PC-3 (cell line): ENCODE data around the gene HDGFL2. TPM values are rescaled to one million over a fixed set of nuclear protein-coding genes. Genes with fewer than 3 reads are reported as not detected.
A peak's percentile ranks its signal among the peaks of the same experiment; 100 is the strongest.

ENCODE experiments used
- ATAC-seq: fragments of 200-7000 bp; cut with Tn5 transposase; 2 replicates; pipeline ENCODE4 v1.9.1; 2020; ENCODE audit warnings: mild to moderate bottlenecking, moderate library complexity
- BruUV-seq: library from RNA; stranded (reverse); fragments of 400-500 nt; replicated peaks from 2 replicates; lab custom pipeline; 2021; lab: Mats Ljungman, UMichigan
- CTCF ChIA-PET: fragments of 300-600 bp; sonication (Branson Sonifier 250); formaldehyde crosslinking; loops from one replicate; lab custom pipeline; 2022; ENCODE audit warnings: antibody characterized with exemption; lab: Charles Lee
- POLR2A ChIA-PET: fragments of 300-600 bp; sonication (Branson Sonifier 250); formaldehyde crosslinking; loops from one replicate; lab custom pipeline; 2022; ENCODE audit warnings: antibody characterized with exemption; ENCODE audit not compliant: unreplicated experiment; lab: Charles Lee
- DNase-seq: peaks from one replicate; pipeline ENCODE4 v3.0.0-alpha.2; 2015
- H2AFZ ChIP-seq: fragments of 300-600 bp; sonication (generic); 2 replicates; pipeline ENCODE4 v1.6.0; 2016; ENCODE audit warnings: antibody characterized with exemption, low read length
- H3F3A ChIP-seq: fragments of 300-600 bp; sonication (generic); one replicate; pipeline ENCODE4 v1.6.0; 2017; ENCODE audit warnings: antibody characterized with exemption, low read length, control low read depth, mild to moderate bottlenecking; ENCODE audit not compliant: unreplicated experiment
- H3K27ac ChIP-seq: fragments of 300-600 bp; sonication (generic); 2 replicates; pipeline ENCODE4 v1.5.1; 2016; ENCODE audit warnings: mild to moderate bottlenecking, low read length
- H3K27me3 ChIP-seq: fragments of 300-600 bp; sonication (generic); 2 replicates; pipeline ENCODE4 v1.6.1; 2016; ENCODE audit warnings: low read length, mixed read lengths
- H3K36me3 ChIP-seq: fragments of 300-600 bp; sonication (generic); 2 replicates; pipeline ENCODE4 v1.6.1; 2016; ENCODE audit warnings: low read depth, mixed run types, low read length, mixed read lengths
- H3K4me1 ChIP-seq: fragments of 300-600 bp; sonication (generic); 2 replicates; pipeline ENCODE4 v1.5.1; 2016; ENCODE audit warnings: low read length; ENCODE audit not compliant: insufficient read depth
- H3K4me2 ChIP-seq: fragments of 300-600 bp; sonication (generic); 2 replicates; pipeline ENCODE4 v1.6.0; 2016; ENCODE audit warnings: low read length
- H3K4me3 ChIP-seq: fragments of 300-600 bp; sonication (generic); 2 replicates; pipeline ENCODE4 v1.5.1; 2016; ENCODE audit warnings: mild to moderate bottlenecking, low read length, mixed read lengths
- H3K79me2 ChIP-seq: fragments of 300-600 bp; sonication (generic); 2 replicates; pipeline ENCODE4 v1.6.1; 2017; ENCODE audit warnings: low read length, mixed read lengths
- H3K9ac ChIP-seq: fragments of 300-600 bp; sonication (generic); 2 replicates; pipeline ENCODE4 v1.6.0; 2016; ENCODE audit warnings: mild to moderate bottlenecking, low read length
- H3K9me2 ChIP-seq: fragments of 300-600 bp; sonication (generic); replicated peaks from 2 replicates; pipeline ENCODE4 v1.6.1; 2016; ENCODE audit warnings: mixed run types, low read length, mixed read lengths
- H3K9me3 ChIP-seq: fragments of 300-600 bp; sonication (generic); 2 replicates; pipeline ENCODE4 v1.6.1; 2016; ENCODE audit warnings: low read length, mixed read lengths
- H4K20me1 ChIP-seq: fragments of 300-600 bp; sonication (generic); 2 replicates; pipeline ENCODE4 v1.6.1; 2016; ENCODE audit warnings: low read length, mixed read lengths
- EZH2 ChIP-seq: fragments of 300-600 bp; sonication (generic); IDR thresholded peaks from one replicate; pipeline ENCODE4 v1.6.1; 2017; ENCODE audit warnings: antibody characterized with exemption, mild to moderate bottlenecking, low read length; ENCODE audit not compliant: unreplicated experiment
- EZH2phosphoT487 ChIP-seq: fragments of 300-600 bp; sonication (generic); IDR thresholded peaks from 2 replicates; pipeline ENCODE4 v1.6.1; 2018; ENCODE audit warnings: mild to moderate bottlenecking, antibody characterized with exemption, low read length, borderline replicate concordance
- intact Hi-C: fragments of 100-400 bp; cut with micrococcal nuclease; formaldehyde crosslinking; loops from 2 replicates; pipeline ENCODE4 v1.9.0; 2023
- total RNA-seq: library from RNA; depleted of rRNA; stranded (reverse); fragments of >200 nt; gene quantifications from 2 replicates; pipeline ENCODE4 v1.2.3, GENCODE V29; 2014
- TF ChIP-seq, protein P1 (sequence below): fragments of 300-600 bp; sonication (generic); conservative IDR thresholded peaks from 2 replicates; pipeline ENCODE4 v1.5.1; 2017; ENCODE audit warnings: antibody characterized with exemption, low read depth, mild to moderate bottlenecking, low read length

Gene HDGFL2
- total RNA-seq, 1 experiment from 2014 or later, result 111 TPM

DNA sequence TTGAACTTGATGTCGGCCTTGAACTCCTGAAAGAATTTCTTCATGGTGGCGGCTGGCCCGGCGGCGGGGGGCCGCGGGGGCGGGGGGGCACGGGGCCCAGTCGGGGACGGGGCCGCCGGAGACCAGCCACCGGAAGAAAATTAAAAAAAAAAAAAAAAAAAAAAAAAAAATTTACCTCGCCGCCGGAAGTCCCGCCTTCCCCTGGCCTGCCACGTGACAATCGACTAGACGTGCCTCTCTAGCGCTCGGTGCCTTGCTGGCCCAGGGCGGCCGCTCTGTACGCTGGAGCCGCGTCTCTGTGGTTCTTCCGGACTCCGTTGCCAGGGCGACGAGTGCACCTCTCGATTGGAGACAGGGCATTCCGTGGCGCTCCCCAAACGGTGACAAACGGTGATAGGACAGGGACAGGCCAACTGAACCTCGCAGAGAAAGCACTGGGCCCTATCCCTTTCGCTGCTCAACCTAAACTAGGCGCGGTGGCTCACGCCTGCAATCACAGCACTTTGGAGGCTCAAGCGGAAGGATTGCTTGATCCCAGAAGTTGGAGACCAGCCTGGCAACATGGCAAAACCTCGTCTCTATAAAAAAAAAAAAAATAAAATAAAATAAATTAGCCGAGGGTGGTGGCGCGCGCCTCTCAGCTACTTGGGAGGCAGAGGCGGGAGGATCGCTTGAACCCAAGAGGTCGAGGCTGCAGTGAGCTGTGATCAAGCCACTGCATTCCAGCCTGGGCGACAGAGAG lies 14.3 kb upstream of the HDGFL2 start, which contains the start of gene UBXN6:
UBXN6 (minus strand) TSS at position 141 of the 742 bp plus-strand sequence; CDS start at position 44, 97 bp downstream.
- H3K27ac ChIP-seq, result peak within 1 kb of the TSS; percentile 5; the same call in 1 of the 2 replicates
- H3K36me3 ChIP-seq, result no peaks in the 10 kb centered on the region
- H3K27me3 ChIP-seq, result no peaks in the 10 kb centered on the region
- POLR2A ChIA-PET, result interaction anchor here (0.6 kb wide), 1 partner anchor 14 kb away, joined by 14 read pairs; no protein-coding TSS in a partner anchor
- H3K4me1 ChIP-seq, result no peaks in the 10 kb centered on the region; the same call in 1 of the 2 replicates
- no peaks in the 10 kb centered on the region for H3F3A ChIP-seq
- CTCF ChIA-PET, result no interaction called here
- DNase-seq (peak; percentile 94), ATAC-seq (peak; percentile 83)
- H3K79me2 ChIP-seq, result peaks cover 17% of the 10 kb centered on the region
- no peaks in the 10 kb centered on the region for H3K9me3 ChIP-seq
- H3K4me3 ChIP-seq, result peak within 1 kb of the TSS; percentile 81
- H2AFZ ChIP-seq, result peak within 1 kb of the TSS; percentile 90
- no peaks in the 10 kb centered on the region for H3K9me2 ChIP-seq
- intact Hi-C loops, result loop anchor here (2.0 kb wide), 1 partner anchor 211 kb away; the partner anchor contains the start of gene YJU2
- TF ChIP-seq EZH2 (no peak), EZH2phosphoT487 (no peak)
- TF ChIP-seq, protein P1, sequence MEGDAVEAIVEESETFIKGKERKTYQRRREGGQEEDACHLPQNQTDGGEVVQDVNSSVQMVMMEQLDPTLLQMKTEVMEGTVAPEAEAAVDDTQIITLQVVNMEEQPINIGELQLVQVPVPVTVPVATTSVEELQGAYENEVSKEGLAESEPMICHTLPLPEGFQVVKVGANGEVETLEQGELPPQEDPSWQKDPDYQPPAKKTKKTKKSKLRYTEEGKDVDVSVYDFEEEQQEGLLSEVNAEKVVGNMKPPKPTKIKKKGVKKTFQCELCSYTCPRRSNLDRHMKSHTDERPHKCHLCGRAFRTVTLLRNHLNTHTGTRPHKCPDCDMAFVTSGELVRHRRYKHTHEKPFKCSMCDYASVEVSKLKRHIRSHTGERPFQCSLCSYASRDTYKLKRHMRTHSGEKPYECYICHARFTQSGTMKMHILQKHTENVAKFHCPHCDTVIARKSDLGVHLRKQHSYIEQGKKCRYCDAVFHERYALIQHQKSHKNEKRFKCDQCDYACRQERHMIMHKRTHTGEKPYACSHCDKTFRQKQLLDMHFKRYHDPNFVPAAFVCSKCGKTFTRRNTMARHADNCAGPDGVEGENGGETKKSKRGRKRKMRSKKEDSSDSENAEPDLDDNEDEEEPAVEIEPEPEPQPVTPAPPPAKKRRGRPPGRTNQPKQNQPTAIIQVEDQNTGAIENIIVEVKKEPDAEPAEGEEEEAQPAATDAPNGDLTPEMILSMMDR, result no peak
- no peaks in the 10 kb centered on the region for H4K20me1 ChIP-seq
- no TSS peak for BruUV-seq
- peak within 1 kb of the TSS; percentile 71 for H3K9ac ChIP-seq
- peak within 1 kb of the TSS; percentile 88 for H3K4me2 ChIP-seq

DNA sequence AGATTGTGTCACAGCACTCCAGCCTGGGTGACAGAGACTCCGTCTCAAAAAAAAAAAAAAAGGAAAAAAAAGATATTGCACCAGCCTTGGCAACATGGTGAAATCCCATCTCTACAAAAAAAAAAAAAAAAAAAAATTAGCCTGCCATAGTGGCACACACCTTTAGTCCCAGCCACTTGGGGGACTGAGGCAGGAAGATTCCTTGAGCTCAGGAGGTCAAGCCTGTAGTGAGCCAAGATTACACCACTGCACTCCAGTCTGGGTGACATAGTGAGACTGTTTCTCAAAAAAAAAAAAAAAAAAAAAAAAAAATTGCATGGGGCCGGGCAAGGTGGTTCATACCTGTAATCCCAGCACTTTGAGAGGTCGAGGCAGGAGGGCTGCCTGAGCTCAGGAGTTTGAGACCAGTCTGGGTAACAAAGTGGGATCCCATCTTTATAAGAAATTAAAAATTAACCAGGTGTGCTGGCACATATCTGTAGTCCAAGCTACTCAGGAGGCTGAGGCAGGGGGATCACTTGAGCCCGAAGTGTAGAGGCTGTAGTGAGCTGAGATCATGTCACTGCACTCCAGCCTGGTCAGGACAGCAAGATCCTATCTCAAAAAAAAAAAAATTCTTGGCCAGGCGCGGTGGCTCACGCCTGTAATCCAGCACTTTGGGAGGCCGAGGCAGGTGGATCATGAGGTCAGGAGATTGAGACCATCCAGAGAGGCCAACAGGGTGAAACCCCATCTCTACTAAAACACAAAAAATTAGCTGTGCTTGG lies 7.1 kb upstream of the HDGFL2 start:
- H3K4me2 ChIP-seq, result no peak overlapping the region
- H3K27ac ChIP-seq, result no peak overlapping the region
- no peaks in the 10 kb centered on the region for H3K79me2 ChIP-seq
- TF ChIP-seq EZH2, result no peak
- TF ChIP-seq EZH2phosphoT487, result no peak
- TF ChIP-seq, protein P1, result no peak
- no peak overlapping the region for H3K9ac ChIP-seq
- no peaks in the 10 kb centered on the region for H3F3A ChIP-seq
- BruUV-seq, result no TSS peak
- no peak overlapping the region for H3K4me3 ChIP-seq
- H3K36me3 ChIP-seq, result no peaks in the 10 kb centered on the region
- no peaks in the 10 kb centered on the region for H3K9me3 ChIP-seq
- H2AFZ ChIP-seq, result no peak overlapping the region
- no peaks in the 10 kb centered on the region for H3K27me3 ChIP-seq
- no peaks in the 10 kb centered on the region for H3K9me2 ChIP-seq
- H3K4me1 ChIP-seq, result 0 out of 2 replicates have a peak, but pooled peaks cover 3% of the 10 kb centered on the region
- H4K20me1 ChIP-seq, result no peaks in the 10 kb centered on the region
- POLR2A ChIA-PET, result no interaction called here
- CTCF ChIA-PET, result no interaction called here
- intact Hi-C loops, result no loop called here
- ATAC-seq (no peak), DNase-seq (no peak)
